Stimulated activated CD8-positive, alpha-beta memory T cell treated with anti-CD3 and anti-CD28 coated beads, Interleukin-2, amount 100 ng/mL, for 1 hour (primary cell): ENCODE results near the gene TBC1D14.
"Not testable (repeated sequence)": the region's sequence is repeated elsewhere in the genome, so short reads cannot be mapped to it uniquely, and the experiment has no call there.

Experiments
- DNase-seq, 2 donors: peaks; one replicate each; pipeline ENCODE4 v3.0.0-alpha.2; 2020; ENCODE audit warnings: low read depth in 2 of 2

TBC1D14 gene

GRCh38 chr4:6910340-6910959 is 824 bp downstream of the TBC1D14 start:
- no peak for DNase-seq

DNA sequence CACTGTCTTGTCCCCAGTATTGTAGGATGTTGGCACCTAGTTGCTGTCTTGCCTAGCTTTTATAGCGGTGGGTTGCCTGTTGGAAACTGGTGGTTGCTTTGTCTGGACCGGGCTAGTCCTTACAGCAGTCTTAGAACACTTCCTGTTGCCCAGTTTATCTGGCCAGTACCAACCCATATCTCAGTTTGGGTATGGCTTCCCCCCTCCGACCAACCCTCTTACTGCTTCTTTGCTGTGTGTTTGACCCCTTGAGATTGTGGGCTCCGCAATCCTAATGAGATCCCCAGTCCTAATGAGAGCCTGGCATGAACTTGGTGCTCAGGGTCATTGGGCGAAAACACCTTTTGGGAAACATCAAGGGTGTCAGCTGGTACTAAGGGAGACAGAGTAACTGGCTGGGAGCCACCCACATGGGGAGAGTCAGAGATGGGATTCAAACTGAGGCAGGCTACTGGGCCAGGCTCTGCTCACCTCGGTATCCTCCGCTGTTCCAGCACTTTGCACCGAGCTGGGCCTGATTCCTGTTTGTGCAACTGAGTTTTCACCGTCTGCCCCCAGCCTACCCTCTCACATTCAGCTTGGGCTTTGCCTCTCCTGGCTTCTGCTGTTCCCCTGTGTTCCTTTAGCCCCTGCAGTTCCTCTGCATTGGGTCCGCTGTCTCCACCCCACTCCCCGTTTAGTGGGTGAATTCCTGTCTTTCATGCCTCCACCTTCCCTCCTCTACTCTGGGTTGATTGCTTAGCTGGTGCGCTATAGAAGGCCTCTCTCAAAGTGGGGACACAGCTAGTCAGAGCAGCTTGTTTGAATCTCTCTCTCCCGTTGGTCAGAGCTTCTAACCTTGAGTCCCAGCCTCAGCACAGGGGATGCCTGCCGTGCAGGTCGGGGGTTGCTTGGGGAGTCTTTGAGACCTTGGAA is 1.6 kb downstream of the TBC1D14 start:
- no peak for DNase-seq

GRCh38 chr4:6911917-6912316 is 2.3 kb downstream of the TBC1D14 start:
- DNase-seq: not testable (repeated sequence)

GRCh38 chr4:6912441-6912840 is 2.8 kb downstream of the TBC1D14 start:
- DNase-seq: no peak

- DNase-seq: no peak
These were observed 3.8 kb downstream of the TBC1D14 start for GRCh38 chr4:6913350-6913905.

GRCh38 chr4:6914448-6914847 is 4.8 kb downstream of the TBC1D14 start:
- DNase-seq: no peak

DNA sequence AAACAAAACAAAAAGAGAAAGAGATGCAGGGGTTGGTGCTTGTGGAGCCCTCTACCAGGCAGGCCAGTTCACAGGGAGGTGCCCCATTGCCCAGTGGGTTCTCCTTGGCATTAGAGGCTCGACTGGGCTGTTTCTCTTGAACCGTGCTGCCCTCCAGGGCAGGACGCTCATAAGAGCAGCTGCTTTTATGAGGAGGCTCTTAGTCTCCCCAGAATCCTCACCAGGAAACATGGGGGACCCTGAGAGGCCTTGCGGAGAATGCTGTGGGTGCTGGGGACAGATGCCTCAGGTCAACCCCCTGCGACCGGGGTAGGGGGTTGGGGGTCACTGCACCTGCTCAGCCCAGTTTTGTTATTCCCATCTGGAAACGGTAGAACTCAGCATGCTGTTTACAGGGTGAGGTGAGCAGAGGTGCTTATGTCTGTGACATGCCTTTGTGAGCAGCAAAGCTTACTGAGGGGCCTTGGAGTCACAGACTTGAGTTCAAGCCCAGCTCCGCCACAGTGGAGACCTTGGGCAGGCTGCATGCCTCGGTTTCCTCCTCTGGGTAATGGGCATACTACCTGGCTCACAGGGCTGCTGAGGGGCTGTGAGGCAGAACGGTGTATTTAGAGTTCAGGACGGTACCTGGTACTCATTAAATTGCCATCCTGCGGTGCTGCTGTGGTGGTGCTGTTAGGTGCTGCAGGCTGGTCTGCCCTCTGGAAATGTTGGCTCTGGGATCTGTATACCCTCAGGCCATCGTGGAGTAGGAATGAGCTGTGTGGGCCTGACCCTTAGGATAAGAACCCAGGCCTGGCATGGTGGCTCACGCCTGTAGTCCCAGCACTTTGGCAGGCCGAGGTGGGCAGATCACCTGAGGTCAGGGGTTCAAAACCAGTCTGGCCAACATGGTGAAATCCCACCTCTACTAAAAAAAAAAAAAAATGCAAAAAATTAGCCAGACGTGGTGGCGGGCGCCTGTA is 5.7 kb downstream of the TBC1D14 start:
- DNase-seq: no peak

DNA sequence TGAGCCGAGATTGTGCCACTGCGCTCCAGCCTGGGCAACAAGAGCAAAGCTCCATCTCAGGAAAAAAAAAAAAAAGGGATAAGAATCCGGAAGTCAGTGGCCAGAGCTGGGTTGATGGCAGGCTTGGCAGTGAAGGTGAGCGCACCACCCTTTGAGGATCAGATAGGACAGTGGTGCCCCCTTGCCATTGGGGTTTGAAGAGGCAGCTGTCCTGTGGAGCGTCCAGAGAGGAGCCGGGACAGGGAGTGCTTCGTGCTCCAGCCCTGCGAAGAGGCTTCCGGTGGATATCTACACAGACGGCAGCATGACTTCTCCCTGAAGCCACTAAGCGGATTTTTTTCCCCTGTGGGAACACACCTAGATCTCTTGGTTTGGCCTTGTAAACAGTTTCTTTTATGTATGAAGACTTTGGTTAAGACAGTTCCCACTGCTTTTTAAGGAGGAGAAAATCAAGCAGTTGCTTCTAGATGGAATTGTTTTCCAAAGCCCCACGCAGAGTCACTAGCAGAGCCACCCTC is 6.5 kb downstream of the TBC1D14 start:
- no peak for DNase-seq

- peak in 1 of 2 donors; percentile 40 for DNase-seq
These were observed 7.2 kb downstream of the TBC1D14 start for GRCh38 chr4:6916587-6917460.

GRCh38 chr4:6917461-6918271 is 8.0 kb downstream of the TBC1D14 start:
- no peak for DNase-seq

- no peak for DNase-seq
These were observed 8.7 kb downstream of the TBC1D14 start for GRCh38 chr4:6918338-6918737.

- DNase-seq: no peak
These were observed 10.5 kb downstream of the TBC1D14 start for GRCh38 chr4:6920171-6920570.

- DNase-seq: no peak
These were observed 13.9 kb downstream of the TBC1D14 start for GRCh38 chr4:6923507-6923906.

- DNase-seq: no peak
These were observed 14.7 kb downstream of the TBC1D14 start for GRCh38 chr4:6924361-6924779.

DNA sequence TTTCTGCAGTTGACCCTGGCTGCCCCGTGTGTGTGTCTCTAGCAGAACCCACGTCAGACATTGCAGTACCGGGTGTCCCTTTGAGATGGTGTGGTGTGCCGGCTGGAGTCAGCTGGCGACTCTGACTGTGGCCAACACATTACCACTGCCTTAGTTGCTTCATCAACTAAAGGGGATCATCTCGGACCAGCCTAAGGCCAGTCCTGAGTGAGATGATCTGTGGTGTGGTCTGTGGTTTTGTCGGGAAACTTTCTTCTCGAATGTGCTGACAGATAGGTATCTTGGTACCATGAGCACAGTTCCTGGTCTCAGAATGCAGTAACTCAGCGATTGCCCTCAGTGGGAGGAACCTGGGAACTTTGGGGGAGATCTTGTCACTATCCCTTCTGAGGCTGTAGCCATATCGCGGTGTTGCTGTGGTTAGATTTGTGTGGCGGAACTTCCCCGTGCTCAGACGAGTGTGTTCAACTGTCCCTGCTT is 15.8 kb downstream of the TBC1D14 start:
- no peak for DNase-seq

DNA sequence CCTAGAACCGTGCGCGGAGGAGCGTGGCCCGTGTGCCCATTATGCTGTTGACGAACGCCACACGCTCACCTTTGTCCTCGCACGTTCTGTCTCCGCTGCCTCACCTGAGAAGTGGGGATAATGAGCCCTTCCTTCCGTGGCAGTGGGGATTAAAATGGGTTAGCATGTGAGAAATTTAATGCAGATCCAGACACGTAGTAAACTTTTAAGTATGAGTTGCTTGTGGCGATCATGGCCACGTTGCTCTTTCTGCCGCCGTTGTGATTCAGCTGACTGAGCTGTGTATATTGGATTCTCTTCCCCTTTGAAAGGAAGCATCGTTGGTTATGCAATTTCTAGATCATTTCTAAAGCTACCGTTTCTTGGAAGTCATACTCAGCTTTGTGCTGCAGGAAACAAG is 16.5 kb downstream of the TBC1D14 start:
- DNase-seq: no peak

GRCh38 chr4:6926681-6927478 is 17.3 kb downstream of the TBC1D14 start:
- peak in 1 of 2 donors; percentile 49 for DNase-seq

DNA sequence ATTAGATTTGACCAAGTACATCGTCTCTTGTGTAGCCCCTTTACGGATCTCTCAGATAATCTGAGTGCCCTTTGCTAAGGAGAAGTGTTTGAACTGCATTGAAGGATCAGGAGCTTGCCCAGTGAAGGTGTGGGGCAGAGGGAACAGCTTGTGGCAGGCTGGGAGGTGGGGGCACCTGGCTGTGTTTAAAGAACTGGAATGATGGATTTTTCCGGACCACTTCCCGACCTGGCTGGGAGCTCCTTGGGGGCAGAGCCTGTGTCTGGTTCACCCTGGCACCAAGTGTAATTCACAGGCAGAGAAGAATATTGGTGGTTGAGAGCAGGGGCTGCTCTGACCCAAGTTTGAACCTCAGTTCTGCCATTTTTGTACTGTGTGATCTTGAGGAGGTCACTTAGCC is 18.5 kb downstream of the TBC1D14 start:
- no peak for DNase-seq
